GM18502 (cell line): ENCODE results near the gene NUPR2.
"Not testable (repeated sequence)": the region's sequence is repeated elsewhere in the genome, so short reads cannot be mapped to it uniquely, and the experiment has no call there.

ENCODE experiments used
- ATAC-seq: cut with Tn5 transposase; IDR thresholded peaks from one replicate; pipeline ENCODE4 v1.9.1; 2021; ENCODE audit warnings: mild to moderate bottlenecking; ENCODE audit not compliant: unreplicated experiment, poor library complexity

NUPR2 gene

GRCh38 chr7:56087445-56087844 is 28.8 kb downstream of the NUPR2 start:
- ATAC-seq: no peak

GRCh38 chr7:56086761-56087160 is 29.5 kb downstream of the NUPR2 start:
- ATAC-seq: no peak

GRCh38 chr7:56083150-56083785 is 32.9 kb downstream of the NUPR2 start:
- ATAC-seq: no peak

DNA sequence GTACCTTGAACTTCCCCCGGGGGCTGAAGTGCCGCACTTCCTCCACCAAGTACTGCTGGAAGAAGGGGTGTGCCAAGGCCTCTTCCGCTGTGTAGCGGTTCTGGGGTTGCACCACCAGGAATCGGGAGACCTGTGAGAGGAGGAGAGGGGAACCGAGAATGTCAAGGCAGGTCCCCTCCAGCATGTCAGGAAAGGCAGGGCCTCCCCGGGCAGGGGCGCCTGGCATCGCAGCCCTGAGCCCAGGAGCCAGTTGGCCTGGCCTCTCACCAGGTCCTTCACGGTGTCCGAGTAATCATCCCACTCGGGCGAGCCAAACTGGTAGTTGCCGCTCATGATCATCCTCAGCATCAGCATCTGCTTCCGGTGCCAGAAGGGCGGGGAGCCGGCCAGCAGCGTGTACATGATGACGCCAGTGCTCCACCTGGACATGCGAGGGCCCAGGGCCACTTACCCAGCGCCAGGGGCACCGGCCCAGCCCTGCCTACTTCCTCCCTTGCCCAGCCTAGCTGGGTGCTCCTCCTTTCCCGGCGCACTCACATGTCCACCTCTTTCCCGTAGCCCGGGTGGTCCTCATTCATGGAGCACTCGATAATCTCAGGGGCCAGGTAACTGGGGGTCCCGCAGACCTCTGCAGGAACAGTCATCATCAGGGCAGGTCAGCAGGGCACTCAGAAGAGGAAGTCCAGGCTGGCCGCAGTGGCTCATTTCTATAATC is 34.4 kb downstream of the NUPR2 start:
- ATAC-seq: no peak

DNA sequence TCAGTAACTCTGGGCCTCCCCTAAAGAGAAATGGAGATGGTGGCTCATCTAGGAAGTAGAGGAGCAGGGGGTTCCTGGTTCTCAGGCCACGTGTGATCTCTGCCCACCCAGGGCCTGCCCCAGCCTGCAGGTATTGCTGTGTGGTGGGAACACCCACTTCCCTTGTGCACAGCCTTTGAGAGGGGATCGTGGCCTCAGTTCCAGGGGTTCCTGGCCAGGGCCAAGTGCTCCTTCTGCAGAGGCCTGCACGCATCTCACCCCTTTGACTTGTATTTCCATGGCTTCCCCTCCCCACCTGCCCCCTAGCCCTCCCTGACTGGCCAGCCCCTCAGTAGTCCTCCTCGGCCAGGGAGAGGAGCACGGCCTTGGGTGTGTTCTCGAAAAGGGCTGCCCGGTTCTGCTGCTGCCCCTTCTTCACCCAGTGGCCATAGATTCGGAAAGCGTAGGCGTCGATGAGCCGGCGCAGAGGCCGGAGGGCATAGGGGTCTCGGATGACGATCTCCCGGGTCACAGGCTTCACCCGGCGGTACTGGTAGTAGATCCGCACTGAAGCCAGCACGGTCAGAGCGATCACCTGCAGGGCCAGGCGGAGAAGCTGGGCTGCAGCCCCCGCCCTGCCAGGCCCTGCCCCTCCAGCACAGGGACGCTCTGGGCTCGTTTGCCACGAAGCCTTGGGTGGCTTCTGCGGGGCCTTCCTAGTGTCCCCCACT is 35.3 kb downstream of the NUPR2 start:
- not testable (repeated sequence) for ATAC-seq

- ATAC-seq: no peak
Measured at GRCh38 chr7:56079450-56080185, 36.6 kb downstream of the NUPR2 start.

DNA sequence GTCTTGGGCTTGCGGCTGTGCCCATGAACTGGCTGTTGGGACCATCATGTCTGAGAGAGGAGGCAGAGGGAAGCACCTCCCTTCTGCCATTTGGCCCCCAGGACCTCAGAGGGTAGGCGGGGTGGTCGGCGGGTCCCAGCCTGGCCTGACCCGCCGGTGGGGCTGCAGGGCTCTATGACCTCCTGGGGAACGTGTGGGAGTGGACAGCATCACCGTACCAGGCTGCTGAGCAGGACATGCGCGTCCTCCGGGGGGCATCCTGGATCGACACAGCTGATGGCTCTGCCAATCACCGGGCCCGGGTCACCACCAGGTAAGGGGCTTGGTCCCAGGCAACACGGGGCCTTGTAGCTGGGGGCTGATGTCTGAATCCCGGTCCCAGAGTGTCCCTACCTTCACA is 38.0 kb downstream of the NUPR2 start:
- no peak for ATAC-seq

- no peak for ATAC-seq
Measured at GRCh38 chr7:56077681-56078080, 38.5 kb downstream of the NUPR2 start.

- ATAC-seq: peak; percentile 91
Measured at GRCh38 chr7:56074371-56074791, 41.8 kb downstream of the NUPR2 start.

- ATAC-seq: not testable (repeated sequence)
Measured at GRCh38 chr7:56066376-56066775, 49.8 kb downstream of the NUPR2 start.
